Measurements from ENCODE around the gene MORC4.

DNA sequence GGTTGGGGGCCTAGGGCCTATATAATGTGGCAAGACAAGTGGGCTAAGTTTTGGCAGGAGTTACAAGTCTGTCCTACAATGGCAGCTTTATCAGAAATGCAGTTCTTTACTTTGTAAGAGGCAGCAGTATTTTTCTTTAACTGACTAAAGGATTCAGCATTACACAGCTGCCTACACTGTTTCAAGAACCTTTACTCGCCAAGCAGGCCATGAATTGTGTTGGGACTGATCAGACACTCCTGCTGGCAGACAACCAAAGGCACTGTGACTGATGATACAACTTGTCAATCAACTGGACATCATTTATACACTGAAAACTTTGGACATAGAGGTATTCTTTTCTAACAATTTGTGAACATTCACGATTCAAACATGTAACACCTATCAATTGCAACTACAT, 4.3 kb downstream of the MORC4 start:
- TF ChIP-seq, protein P1, sequence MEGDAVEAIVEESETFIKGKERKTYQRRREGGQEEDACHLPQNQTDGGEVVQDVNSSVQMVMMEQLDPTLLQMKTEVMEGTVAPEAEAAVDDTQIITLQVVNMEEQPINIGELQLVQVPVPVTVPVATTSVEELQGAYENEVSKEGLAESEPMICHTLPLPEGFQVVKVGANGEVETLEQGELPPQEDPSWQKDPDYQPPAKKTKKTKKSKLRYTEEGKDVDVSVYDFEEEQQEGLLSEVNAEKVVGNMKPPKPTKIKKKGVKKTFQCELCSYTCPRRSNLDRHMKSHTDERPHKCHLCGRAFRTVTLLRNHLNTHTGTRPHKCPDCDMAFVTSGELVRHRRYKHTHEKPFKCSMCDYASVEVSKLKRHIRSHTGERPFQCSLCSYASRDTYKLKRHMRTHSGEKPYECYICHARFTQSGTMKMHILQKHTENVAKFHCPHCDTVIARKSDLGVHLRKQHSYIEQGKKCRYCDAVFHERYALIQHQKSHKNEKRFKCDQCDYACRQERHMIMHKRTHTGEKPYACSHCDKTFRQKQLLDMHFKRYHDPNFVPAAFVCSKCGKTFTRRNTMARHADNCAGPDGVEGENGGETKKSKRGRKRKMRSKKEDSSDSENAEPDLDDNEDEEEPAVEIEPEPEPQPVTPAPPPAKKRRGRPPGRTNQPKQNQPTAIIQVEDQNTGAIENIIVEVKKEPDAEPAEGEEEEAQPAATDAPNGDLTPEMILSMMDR (IDR thresholded peaks at IDR 0.05): no peak
- no peak for TF ChIP-seq POLR2AphosphoS5 (IDR thresholded peaks at IDR 0.05; ENCODE audit: insufficient read depth in 1 of 2, low read depth in 1 of 2)
- no peak for TF ChIP-seq POLR2A (IDR thresholded peaks at IDR 0.05)

Data from vagina (tissue), 2 donors.